Activated naive CD4-positive, alpha-beta T cell treated with anti-CD3 and anti-CD28 coated beads, Interleukin-2, amount 10 ng/mL, durations not matched to agents 7 days and 5 days (primary cell): ENCODE measurements around the gene RPGRIP1.
"Not testable (repeated sequence)": the region's sequence is repeated elsewhere in the genome, so short reads cannot be mapped to it uniquely, and the experiment has no call there.

ENCODE experiments used
- CTCF ChIA-PET: fragments of 350-600 bp; sonication (Branson Sonifier 250); formaldehyde crosslinking; loops from one replicate; lab custom pipeline; 2021; ENCODE audit warnings: antibody characterized with exemption; lab: Charles Lee
- DNase-seq: peaks from one replicate; pipeline ENCODE4 v3.0.0-alpha.2; 2020
- H3K27ac Mint-ChIP-seq: one replicate; pipeline ENCODE4 v1.8.0; 2021; ENCODE audit warnings: mild to moderate bottlenecking, moderate library complexity, mixed read lengths
- H3K27me3 Mint-ChIP-seq: one replicate; pipeline ENCODE4 v1.8.0; 2021; ENCODE audit warnings: mild to moderate bottlenecking, mixed read lengths
- H3K36me3 Mint-ChIP-seq: one replicate; pipeline ENCODE4 v1.8.0; 2021; ENCODE audit warnings: mixed read lengths
- H3K4me1 Mint-ChIP-seq: one replicate; pipeline ENCODE4 v1.8.0; 2021; ENCODE audit warnings: mixed read lengths
- H3K4me3 Mint-ChIP-seq: one replicate; pipeline ENCODE4 v1.8.0; 2021; ENCODE audit warnings: mild to moderate bottlenecking, moderate library complexity, mixed read lengths
- H3K9me3 Mint-ChIP-seq: one replicate; pipeline ENCODE4 v1.8.0; 2021; ENCODE audit warnings: mixed read lengths

The RPGRIP1 gene

DNA sequence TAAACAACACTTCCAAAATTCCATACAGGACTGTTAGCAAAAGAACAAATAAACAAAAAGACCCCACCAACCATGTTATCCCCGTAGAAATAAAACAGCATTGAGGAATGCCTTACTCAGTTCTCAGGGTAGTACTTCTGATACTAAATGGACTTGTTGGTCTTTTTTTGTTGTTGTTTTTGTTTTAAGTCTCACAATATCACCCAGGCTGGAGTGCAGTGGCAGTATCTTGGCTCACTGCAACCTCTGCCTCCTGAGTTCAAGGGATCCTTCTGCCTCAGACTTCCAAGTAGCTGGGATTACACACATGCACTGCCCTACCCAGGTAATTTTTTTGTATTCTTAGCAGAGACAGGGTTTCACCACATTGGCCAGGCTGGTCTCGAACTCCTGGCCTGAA is 27.7 kb upstream of the RPGRIP1 start:
- no peak for DNase-seq
- Mint-ChIP-seq H3K27ac (no peak overlapping the region), H3K27me3 (no peaks in the 10 kb centered on the region), H3K36me3 (peaks cover 59% of the 10 kb centered on the region), H3K4me1 (peaks cover 41% of the 10 kb centered on the region), H3K9me3 (no peaks in the 10 kb centered on the region), H3K4me3 (no peak overlapping the region)
- CTCF ChIA-PET: no interaction called here

DNA sequence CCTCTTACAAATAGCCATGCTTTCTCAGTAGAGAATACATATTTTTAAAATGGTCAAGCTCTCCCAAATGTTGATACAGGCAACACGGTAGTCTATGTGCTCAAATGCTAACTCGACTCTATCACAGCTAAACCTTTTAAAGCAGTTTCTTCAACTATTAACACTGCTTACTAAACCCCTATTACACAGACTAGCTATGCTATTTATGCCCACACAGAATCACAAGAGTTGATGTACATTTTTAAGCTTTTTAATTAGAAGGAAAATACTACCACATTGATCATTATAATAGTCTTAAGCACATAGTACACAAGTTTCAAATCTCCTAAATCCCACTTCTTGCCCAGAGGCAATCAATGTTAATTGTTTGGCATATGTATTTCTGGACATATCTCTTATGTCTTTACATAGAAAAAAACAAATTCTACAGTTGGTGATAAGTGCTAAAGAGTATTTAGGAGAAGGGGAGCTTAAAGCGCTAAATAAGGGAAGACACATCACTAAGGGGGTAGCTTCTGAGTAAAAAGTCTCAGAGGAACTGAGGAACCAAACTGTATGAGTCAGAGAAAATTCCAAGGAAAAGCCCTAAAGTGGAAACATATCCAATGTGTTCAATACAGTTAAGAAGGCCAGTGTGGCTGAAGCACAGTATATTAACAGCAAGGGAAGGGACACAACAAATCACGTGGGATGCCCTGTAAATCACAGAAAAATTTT is 24.3 kb upstream of the RPGRIP1 start:
- DNase-seq: no peak
- H3K4me3 Mint-ChIP-seq: no peak overlapping the region
- H3K27ac Mint-ChIP-seq: peak overlapping the region; percentile 4
- H3K9me3 Mint-ChIP-seq: no peaks in the 10 kb centered on the region
- H3K36me3 Mint-ChIP-seq: peaks cover 66% of the 10 kb centered on the region
- CTCF ChIA-PET: interaction anchor here (0.6 to 1.7 kb wide), 3 partner anchors 10 to 15 kb away, joined by 3 to 5 read pairs (median 3); no protein-coding TSS in a partner anchor
- H3K4me1 Mint-ChIP-seq: peaks cover 56% of the 10 kb centered on the region
- no peaks in the 10 kb centered on the region for H3K27me3 Mint-ChIP-seq

DNA sequence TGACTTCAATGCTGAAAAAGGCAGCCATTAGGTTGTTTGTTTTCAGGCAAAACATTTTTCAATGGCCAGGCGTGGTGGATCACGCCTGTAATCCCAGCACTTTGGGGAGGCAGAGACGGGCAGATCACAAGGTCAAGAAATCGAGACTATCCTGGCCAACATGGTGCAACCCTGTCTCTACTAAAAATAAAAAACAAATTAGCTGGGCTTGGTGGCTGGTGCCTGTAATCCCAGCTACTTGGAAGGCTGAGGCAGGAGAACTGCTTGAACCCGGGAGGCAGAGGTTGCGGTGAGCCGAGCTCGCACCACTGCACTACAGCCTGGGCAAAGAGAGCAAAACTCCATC is 23.8 kb upstream of the RPGRIP1 start:
- not testable (repeated sequence) for H3K27me3 Mint-ChIP-seq, H3K4me3 Mint-ChIP-seq, H3K9me3 Mint-ChIP-seq, H3K27ac Mint-ChIP-seq, DNase-seq
- H3K4me1 Mint-ChIP-seq: peaks cover 59% of the 10 kb centered on the region
- CTCF ChIA-PET: interaction anchor here (1.4 kb wide), 1 partner anchor 14 kb away, joined by 3 read pairs; no protein-coding TSS in a partner anchor
- H3K36me3 Mint-ChIP-seq: peaks cover 64% of the 10 kb centered on the region

DNA sequence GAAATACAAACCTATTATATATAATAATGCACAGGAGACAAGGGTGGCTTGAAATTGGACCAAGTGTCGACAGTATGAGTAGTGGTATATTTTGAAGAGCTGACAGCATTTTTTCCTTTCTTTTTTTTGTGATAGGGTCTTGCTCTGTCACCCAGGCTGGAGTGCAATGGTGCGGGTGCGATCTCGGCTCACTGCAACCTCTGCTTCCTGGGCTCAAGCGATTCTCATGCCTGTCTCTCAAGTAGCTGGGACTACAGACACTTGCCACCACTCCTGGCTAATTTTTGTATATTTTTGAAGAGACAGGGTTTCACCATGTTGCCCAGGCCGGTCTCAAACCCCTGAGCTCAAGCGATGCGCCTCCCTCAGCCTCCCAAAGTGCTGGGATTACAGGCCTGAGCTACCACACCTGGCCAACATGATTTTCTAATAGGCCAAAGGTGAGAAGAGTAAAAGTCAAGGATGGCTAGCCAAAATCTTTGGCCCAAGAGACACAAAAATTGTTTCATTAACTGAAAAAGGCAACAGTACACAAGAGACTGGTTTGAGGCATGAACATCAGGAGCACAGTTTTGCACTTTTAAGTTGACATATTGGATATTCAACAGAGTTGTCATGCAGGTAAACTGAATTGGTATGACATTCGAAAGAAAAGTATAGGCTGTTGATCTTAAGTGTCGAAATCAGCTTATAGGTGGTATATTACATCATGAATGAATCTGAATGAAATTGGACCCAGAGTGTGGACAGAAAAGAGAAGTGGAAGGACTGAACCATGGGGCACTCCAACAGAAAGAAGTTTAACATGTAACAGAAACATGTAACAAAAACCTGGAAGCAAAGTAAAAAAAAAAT is 23.1 kb upstream of the RPGRIP1 start:
- no peaks in the 10 kb centered on the region for H3K9me3 Mint-ChIP-seq
- H3K27me3 Mint-ChIP-seq: no peaks in the 10 kb centered on the region
- no peak for DNase-seq
- CTCF ChIA-PET: interaction anchor here (1.4 kb wide), 1 partner anchor 15 kb away, joined by 3 read pairs; no protein-coding TSS in a partner anchor
- H3K4me1 Mint-ChIP-seq: peaks cover 63% of the 10 kb centered on the region
- peak overlapping the region; percentile 24 for H3K4me3 Mint-ChIP-seq
- H3K36me3 Mint-ChIP-seq: peaks cover 64% of the 10 kb centered on the region
- peak overlapping the region; percentile 70 for H3K27ac Mint-ChIP-seq

DNA sequence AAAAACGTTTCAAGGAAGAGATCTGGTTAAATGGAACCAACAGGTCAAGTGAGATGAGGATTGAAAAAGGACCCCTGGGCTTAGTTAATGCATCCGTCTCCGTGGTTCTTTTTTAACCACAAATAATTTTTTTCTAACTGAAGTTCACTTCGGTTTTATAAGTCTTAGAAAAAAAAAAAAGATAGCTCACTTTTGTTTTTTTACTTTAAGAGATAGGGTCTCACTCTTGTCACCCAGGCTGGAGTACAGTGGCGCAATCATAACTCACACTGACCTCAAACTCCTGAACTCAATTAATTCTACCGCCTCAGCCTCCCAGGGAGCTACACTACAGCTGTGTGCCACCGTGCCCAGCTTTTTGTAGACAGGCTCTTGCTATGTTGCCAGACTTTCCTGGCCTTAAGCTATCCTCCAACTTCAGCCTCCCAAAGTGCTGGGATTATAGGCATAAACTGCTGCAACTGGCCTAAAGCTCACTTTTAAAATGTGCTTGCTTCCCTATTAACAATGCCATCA is 22.4 kb upstream of the RPGRIP1 start:
- H3K9me3 Mint-ChIP-seq: no peaks in the 10 kb centered on the region

DNA sequence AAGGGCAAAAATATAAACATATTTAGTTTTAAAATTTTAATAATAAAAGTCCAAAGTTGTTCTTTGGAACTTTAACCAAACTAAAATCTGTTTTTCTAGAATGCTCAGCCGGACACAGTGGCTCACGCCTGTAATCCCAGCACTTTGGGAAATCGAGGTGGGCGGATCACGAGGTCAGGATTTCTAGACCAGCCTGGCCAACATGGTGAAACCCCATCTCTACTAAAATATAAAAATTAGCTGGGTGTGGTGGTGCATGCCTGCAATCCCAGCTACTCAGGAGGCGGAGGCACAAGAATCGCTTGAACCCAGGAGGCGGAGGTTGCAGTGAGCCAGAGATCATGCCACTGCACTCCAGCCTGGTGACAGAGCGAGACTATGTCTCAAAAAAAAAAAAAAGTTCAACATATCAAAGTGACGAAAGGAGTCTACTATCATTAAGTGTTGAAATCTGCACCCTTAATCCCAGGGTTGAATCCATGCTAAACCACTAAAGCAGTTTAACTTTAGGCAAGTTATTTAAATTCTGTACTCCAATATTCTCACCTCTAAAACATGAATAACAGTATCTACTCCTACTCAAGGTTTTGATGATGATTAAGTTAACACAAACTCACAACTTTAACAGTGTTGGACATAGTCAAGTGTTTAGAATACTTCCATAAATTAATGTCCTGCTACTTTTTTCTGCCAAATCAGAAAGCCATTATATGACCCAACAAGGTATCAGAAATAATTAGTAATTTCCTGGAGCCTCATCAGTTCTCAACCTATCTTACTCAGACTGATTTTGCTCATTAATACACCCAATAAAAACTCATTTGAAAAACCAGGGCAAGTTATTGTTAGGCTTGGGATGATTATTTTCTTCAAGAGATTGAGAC is 21.6 kb upstream of the RPGRIP1 start:
- peak overlapping the region; percentile 70 for H3K27ac Mint-ChIP-seq
- CTCF ChIA-PET: no interaction called here
- no peak overlapping the region for H3K4me3 Mint-ChIP-seq
- no peaks in the 10 kb centered on the region for H3K9me3 Mint-ChIP-seq
- peaks cover 71% of the 10 kb centered on the region for H3K4me1 Mint-ChIP-seq
- H3K36me3 Mint-ChIP-seq: peaks cover 64% of the 10 kb centered on the region
- H3K27me3 Mint-ChIP-seq: no peaks in the 10 kb centered on the region
- DNase-seq: no peak

More for the DNA sequence above, 22.4 kb upstream of the RPGRIP1 start:
- Mint-ChIP-seq H3K27ac (peak overlapping the region; percentile 70), H3K4me1 (peaks cover 63% of the 10 kb centered on the region), H3K4me3 (peak overlapping the region; percentile 24), H3K36me3 (peaks cover 63% of the 10 kb centered on the region), H3K27me3 (no peaks in the 10 kb centered on the region)
- CTCF ChIA-PET: no interaction called here
- DNase-seq: no peak

DNA sequence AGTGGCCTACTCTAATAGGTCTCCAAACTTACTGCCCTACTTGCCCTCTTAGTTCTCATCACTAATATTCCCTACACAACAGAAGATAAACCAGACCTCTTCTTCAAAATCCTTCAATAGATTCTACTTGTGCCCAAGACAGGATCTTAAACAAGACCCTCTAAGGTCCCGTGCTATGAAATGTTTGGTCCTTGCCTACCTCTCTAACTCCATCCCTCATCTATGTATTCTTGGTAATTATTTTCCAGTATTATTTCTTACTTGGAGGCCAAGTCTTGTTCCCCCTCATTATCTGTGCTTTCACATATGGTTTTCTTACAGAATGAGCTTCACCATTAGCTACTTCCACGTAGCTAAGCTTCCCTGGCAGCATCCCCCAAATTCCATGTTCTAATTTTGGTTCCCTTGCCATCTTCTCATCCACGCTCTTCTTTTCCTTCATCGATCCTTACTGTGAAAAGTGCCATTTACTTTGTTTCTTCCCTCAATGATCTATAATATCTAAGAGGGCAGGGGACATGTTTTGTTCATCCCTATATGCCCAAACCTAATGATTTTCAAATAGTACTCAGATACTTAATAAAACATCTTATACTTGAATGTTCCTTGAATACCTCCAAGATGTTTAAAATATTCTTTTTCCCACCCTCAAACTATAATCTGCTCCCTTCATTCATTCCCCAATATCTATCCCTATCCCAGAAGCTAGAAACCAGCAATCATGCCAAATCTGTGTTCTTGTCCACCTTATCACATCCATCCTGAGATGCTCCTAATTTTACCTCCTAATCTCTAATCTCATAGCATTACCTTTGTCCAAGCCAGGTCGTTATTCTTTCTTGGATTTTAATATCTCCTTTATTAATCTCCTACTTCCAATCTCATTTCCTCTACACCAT is 20.7 kb upstream of the RPGRIP1 start:
- peaks cover 80% of the 10 kb centered on the region for H3K4me1 Mint-ChIP-seq
- DNase-seq: no peak
- H3K9me3 Mint-ChIP-seq: no peaks in the 10 kb centered on the region
- no peaks in the 10 kb centered on the region for H3K27me3 Mint-ChIP-seq
- CTCF ChIA-PET: no interaction called here
- H3K27ac Mint-ChIP-seq: peak overlapping the region; percentile 20
- H3K4me3 Mint-ChIP-seq: no peak overlapping the region
- peaks cover 72% of the 10 kb centered on the region for H3K36me3 Mint-ChIP-seq

DNA sequence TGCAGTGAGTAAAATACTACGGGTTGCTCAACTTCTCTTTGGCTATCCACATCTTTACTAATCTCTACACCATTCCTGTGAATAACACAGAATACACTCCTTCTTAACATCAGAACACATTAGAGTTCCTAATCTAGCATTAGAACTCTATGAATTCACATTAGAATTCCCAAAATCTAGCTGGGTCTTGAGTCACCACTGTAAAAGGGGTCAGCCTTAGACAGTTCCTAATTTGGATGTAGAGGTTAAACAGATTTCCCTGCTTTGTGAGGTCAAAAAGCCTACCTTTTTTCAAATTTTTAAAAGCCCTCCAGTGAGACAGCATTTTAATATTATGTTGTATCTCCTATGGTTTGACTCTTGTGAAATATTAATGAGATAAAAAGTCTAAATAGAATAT is 18.1 kb upstream of the RPGRIP1 start:
- Mint-ChIP-seq H3K27me3 (no peaks in the 10 kb centered on the region), H3K27ac (peak overlapping the region; percentile 2), H3K4me3 (no peak overlapping the region), H3K4me1 (peaks cover 91% of the 10 kb centered on the region), H3K36me3 (peaks cover 78% of the 10 kb centered on the region), H3K9me3 (no peaks in the 10 kb centered on the region)
- CTCF ChIA-PET: no interaction called here
- DNase-seq: no peak

DNA sequence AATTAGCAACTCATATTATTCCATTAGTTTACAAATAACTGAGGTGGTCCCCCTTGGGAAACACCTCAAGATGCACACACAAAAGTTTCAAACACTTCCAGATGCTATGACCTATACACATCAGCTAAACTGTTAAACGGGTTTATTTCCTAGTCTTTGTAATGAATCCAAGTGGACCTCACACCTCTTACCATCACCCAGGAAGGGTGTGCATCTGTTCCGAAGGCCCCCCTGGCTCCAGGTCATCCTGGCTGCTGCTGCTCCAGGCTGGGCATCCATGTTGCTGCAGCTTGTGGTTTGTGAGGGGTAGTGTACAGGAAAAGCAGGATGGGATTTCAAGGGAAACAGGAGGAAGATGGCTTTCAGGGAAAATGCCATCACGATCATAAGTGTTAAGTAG is 17.5 kb upstream of the RPGRIP1 start:
- peaks cover 90% of the 10 kb centered on the region for H3K4me1 Mint-ChIP-seq
- CTCF ChIA-PET: no interaction called here
- no peaks in the 10 kb centered on the region for H3K9me3 Mint-ChIP-seq
- no peaks in the 10 kb centered on the region for H3K27me3 Mint-ChIP-seq
- no peak for DNase-seq
- H3K27ac Mint-ChIP-seq: peak overlapping the region; percentile 60
- peak overlapping the region; percentile 50 for H3K4me3 Mint-ChIP-seq
- H3K36me3 Mint-ChIP-seq: peaks cover 76% of the 10 kb centered on the region

DNA sequence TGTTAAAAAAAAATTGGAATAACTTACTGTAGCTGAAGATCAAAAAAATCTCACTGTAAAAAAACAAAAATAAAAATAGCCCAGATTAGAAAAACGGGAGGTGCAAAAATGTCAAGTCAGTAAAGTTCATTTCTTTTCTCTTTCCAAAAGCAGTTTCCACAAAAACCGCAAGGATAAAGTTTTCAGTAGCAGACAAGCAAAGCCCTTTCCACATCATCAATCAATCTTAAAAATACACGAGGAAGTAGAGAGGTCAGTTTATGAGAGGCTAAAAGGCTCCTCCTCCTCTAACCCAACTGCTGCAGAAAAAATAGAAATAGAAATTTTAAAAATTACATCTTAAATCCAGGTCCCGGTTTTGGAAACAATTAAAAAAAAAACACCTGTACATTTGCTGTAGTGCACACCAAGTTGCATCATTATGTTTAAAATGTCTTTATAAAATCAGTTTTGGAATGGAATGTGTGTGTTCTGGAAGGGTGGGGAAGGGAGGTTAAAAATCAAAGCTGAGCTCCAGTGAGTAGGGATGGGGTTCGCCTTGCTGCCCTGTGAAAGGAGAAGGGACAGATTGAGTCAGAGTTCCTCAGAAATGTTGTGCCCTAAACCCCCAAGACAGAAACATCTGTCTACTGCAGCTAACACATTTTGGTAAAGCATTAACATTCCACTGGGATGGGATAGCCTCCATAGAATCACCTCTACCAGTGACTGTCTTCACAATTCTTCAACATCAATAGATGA is 16.4 kb upstream of the RPGRIP1 start:
- Mint-ChIP-seq H3K9me3 (no peaks in the 10 kb centered on the region), H3K27me3 (no peaks in the 10 kb centered on the region), H3K27ac (peak overlapping the region; percentile 87), H3K36me3 (peaks cover 77% of the 10 kb centered on the region), H3K4me3 (peak overlapping the region; percentile 34), H3K4me1 (peaks cover 86% of the 10 kb centered on the region)
- CTCF ChIA-PET: no interaction called here
- DNase-seq: no peak

DNA sequence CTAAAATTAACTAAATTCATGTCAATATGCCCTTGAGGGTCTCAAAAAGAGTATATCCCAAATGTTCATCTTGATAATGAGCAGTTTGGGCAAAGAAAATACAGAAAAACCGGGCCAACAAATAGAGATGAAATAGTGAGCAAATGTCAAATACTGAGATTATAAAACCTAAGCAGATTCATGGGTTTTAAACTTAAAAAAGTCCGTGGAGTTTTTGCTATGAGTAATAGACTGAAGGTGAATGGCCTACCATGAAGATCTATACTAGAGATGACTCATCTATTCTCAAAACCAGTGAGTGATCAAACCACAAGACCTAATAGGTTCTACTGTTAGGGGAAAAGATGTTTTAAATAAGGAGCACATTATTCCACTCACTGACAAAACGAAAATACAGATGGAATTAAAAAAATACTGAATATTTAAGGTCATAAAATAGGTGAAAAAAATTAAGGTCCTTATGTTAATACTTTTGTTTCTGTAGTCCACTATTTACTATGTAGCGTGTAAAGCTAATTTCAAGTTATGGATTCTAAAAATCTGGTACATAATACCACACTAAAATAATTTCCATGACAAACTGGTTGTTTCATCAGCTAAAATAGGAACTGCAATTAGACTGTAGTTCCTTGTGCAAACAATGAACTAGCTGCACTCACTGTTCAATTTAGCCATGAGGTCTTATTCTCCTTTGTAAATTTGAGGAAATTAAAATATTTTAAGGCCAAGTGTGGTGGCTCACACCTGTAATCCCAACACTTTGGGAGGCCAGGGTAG is 15.7 kb upstream of the RPGRIP1 start:
- CTCF ChIA-PET: no interaction called here
- Mint-ChIP-seq H3K27ac (peak overlapping the region; percentile 87), H3K9me3 (no peaks in the 10 kb centered on the region), H3K27me3 (peaks cover 3% of the 10 kb centered on the region), H3K4me3 (peak overlapping the region; percentile 34), H3K36me3 (peaks cover 76% of the 10 kb centered on the region), H3K4me1 (peaks cover 78% of the 10 kb centered on the region)
- DNase-seq: no peak

DNA sequence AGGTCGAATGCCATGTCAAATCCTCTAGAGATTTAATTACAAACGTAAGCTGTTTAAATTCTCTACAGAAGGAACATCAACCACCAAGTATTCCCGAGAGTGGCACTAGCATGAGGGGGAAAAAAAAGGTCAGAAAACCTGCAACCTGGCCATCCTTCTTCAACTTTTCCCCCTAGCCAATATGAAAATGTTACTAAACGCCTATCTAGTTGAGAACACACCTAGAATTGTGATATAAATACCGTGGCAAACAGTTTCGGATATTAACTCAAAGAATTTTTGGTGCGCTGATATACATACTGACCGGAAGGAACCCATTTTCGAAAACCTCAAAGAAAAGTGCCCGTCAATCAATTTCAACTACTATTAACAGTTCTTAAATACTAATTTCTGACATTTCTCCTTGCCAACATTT is 12.4 kb upstream of the RPGRIP1 start:
- no peak for DNase-seq
- Mint-ChIP-seq H3K4me3 (peak overlapping the region; percentile 100), H3K27ac (peak overlapping the region; percentile 99), H3K27me3 (peaks cover 3% of the 10 kb centered on the region), H3K4me1 (peaks cover 65% of the 10 kb centered on the region), H3K36me3 (peaks cover 59% of the 10 kb centered on the region), H3K9me3 (no peaks in the 10 kb centered on the region)
- CTCF ChIA-PET: no interaction called here
